GM12874 (cell line): Measurements from ENCODE around the gene LGR6.

ENCODE experiments used
- TF ChIP-seq, protein P1 (sequence below): IDR thresholded peaks from 2 replicates; pipeline ENCODE4 v1.5.1; 2011; ENCODE audit warnings: low read depth, mild to moderate bottlenecking, control low read depth, low read length, moderate library complexity; ENCODE audit not compliant: insufficient read depth

The LGR6 gene

DNA sequence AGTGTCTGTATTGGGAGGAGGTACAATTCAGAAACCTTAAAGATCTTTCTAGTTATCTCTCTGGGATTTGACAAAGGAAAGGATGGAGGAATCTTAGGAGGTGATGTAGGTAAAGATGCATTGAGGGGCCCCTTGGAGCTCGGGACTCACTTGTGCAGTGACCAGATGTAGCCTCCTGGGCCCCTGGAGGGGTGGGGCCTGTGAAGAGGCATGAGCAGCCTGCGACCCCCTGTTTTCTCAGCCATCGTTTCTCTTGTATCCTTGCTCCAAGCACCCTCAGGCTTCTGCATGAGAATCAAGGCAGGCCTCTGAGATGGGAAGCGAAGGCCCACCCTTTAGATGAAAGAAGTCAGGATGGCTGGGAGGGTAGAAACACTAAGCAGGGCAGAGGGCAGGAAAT, 39.6 kb downstream of the LGR6 start:
- TF ChIP-seq, protein P1, sequence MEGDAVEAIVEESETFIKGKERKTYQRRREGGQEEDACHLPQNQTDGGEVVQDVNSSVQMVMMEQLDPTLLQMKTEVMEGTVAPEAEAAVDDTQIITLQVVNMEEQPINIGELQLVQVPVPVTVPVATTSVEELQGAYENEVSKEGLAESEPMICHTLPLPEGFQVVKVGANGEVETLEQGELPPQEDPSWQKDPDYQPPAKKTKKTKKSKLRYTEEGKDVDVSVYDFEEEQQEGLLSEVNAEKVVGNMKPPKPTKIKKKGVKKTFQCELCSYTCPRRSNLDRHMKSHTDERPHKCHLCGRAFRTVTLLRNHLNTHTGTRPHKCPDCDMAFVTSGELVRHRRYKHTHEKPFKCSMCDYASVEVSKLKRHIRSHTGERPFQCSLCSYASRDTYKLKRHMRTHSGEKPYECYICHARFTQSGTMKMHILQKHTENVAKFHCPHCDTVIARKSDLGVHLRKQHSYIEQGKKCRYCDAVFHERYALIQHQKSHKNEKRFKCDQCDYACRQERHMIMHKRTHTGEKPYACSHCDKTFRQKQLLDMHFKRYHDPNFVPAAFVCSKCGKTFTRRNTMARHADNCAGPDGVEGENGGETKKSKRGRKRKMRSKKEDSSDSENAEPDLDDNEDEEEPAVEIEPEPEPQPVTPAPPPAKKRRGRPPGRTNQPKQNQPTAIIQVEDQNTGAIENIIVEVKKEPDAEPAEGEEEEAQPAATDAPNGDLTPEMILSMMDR: no peak

DNA sequence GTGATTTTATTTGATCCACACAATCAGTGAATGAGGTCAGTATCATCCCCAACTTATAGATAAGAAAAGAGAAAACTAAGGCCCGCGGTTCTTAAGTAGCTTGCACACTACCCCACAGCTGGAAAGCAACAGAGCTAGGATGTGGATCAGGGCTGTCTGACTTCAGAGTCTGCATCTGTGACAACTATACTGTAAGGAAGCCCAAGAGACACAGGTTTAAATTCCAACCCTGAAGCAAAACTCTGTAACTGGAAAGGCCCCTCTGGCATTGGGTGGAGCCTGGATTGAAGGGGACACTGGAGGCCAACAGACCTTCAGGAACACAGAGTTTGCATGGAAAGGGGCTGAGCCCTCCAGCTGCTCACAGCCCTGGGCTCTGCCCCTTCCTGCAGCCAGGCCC, 40.2 kb downstream of the LGR6 start:
- TF ChIP-seq, protein P1: no peak

DNA sequence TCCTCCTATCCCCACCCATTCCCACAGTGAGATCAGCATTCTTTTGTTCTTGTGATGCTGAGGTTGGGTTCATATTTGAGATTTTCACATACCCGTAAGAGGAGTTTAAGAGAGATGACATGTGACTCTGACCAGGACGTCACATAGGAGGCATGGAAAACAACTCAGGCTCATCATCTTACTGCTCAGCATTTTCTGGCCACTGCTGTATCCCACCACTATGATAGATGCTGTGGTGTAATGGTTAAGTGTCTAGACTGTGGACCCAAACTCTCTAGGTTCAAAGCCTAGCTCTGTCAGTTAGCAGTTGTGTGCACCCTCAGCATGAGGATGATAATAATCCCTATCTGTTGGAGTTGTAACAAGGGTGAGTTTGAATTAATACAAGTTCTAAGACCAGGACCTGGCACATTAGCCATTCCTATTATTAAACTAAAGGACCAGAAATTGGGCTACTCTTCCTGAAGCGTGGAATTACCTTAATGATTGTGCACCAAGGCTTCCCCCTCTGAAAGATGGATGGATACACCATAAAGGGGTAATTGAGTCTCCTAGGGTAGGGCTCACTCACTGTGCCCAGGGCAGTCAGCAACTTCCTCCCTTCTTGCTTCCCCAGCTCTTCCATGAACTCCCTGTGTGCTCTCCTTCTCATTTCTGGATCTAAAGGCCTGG, 40.9 kb downstream of the LGR6 start:
- TF ChIP-seq, protein P1: no peak

DNA sequence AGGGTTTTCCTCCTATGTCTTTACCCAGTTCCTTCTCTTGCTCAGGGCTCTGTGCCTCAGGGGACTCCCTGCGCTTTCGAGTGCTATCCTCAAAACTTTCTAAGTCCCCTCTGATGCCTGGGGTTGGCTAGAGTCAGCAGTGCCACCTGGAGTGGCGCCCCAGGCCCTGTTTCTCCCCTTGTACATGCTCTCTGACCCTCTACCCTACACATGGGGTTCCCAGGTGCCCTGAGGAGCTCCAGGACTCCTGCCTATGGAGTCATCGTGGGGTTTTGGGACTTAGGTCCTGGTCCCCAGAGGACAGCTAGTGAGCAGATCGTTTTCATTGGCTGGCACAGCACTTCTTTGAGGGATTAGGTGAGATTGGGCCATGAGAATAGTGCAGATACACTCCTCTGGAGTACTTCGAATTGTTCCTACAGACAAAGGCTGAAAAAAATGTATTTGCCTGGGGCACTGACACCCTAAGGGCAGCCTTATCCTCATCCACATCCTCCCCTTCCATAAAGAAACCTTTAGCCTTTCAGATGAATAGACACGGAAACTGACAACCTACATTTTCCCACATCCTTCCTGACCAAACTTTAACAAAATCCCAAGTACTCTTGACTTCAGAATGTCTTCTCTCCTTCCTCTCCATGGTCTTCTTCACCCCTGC, 41.5 kb downstream of the LGR6 start:
- TF ChIP-seq, protein P1: no peak

DNA sequence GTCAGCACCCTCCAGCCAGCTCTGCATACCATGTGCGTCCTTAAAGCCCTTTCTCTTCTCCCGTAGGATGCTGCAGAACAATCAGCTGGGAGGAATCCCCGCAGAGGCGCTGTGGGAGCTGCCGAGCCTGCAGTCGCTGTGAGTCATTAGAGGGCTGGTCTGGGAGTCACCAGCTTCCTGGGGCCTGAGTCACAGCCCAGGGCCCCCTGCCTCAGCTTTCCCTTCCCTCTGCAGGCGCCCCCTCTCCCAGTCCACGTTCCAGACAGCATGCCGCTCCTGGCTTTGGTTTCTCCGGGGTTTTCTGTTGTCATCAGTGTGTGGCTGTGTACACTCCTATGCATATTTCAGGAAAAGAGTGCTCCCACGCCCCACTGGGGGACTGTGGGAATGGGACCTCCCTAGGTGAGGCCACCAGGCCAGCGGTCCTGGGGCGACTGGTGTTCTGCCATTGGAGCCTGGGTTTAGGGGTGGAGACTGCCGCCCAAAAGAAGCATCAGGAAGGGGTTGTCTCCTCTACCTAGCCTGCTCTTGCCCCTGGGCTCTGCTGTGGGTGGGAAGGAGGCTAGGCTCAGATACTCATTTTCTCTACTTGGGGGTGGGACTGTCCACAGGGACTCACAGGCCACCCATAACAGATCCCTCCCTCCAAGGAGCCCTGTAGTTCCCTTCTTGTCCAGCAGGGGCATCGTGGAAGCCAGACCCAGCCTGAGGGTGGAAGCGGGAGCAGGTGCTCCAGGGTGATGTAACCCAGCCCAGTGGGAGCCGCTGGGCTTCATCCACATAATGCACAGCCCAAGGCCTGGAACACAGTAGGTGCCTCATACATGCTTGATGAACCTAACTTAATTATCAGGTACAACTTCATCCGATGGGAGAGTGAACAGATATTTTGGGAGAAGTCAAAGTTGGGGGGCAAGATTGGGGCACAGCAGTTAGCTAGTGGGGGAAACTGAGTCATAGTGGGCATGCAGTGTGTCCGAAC, 42.5 kb downstream of the LGR6 start:
- TF ChIP-seq, protein P1: peak; percentile 94

DNA sequence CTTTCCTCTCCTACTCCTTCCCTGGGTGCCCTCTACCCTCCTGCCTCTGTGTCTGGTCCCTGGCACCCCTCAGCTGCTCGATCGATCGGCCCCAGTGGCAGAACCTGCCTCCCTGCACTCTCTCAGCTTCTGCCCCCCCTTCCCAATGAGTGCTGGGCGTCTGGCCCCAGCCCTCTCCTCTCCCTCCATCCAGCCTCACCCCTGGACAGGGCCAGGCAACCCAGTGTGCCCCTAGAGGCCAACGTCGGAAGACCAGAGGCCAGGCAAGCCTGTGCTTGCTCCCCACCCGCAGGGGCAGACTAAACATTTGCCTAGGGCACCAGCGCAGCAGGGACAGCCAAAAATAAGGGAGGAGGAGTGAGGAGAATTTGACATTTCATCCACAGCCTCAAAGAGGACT, 43.5 kb downstream of the LGR6 start:
- TF ChIP-seq, protein P1: peak; percentile 65

DNA sequence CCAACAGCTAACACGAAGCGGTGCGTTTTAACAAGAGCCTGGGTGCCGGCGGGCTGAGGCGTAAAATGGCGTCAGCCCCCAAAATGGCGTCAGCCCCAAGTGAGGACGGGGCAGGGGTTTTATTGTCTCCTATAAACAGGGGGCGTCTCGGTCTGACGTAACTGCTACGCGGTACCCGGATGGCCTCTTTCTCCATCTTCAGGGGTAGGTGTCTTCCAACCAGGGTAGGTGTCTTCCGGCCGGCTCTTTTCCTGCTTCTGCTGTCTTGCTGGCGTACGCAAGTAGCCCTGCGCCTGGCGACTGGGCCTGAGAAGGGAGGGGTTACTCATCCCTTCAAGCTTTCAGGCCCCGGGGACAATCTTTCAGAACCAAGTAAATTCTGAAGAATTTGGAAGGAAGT, 45.3 kb downstream of the LGR6 start:
- TF ChIP-seq, protein P1: no peak
